Activated CD4-positive, alpha-beta T cell treated with anti-CD3 and anti-CD28 coated beads, Interleukin-2, amount 50 U/mL, for 1 hour (primary cell): ENCODE measurements around the gene SLC7A10.
"Not testable (repeated sequence)": the region's sequence is repeated elsewhere in the genome, so short reads cannot be mapped to it uniquely, and the experiment has no call there.

ENCODE experiments used
- DNase-seq: peaks from one replicate; pipeline ENCODE4 v3.0.0-alpha.2; 2020

The SLC7A10 gene

DNA sequence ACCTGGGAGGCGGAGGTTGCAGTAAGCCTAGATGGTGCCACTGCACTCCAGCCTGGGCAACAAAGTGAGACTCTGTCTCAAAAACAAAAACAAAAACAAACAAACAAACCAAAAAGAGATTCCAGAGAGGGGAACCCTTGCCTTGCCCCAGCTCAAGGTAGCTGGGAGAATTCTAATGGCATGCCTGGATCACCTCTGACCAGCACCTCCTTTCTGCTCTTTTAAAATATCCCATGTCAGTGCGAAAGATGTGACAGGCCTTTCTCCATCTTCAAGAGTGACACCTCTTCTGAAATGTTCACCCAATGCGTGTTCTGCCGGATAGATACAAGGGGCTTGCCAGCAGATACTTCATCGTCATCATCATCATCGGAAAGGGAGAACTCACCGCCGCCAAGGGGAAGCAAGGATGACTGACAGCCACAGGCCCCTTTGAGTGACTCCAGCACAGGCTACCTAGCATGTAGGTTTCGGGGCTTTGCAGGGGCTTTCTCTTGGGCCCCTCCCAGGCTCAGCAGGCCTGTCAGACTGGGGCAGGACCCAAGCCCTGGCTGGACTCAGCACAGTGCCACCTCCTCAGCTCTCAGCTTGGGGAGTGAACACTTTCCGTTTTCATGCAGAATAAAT lies 50.4 kb downstream of the SLC7A10 start:
- DNase-seq = no peak

GRCh38 chr19:33174186-33174585 lies 51.5 kb downstream of the SLC7A10 start:
- DNase-seq = no peak

- no peak for DNase-seq
Measured at GRCh38 chr19:33171916-33172359, 53.7 kb downstream of the SLC7A10 start.

- DNase-seq = no peak
Measured at GRCh38 chr19:33171222-33171795, 54.3 kb downstream of the SLC7A10 start.

GRCh38 chr19:33168528-33168927 lies 57.1 kb downstream of the SLC7A10 start:
- DNase-seq = no peak

DNA sequence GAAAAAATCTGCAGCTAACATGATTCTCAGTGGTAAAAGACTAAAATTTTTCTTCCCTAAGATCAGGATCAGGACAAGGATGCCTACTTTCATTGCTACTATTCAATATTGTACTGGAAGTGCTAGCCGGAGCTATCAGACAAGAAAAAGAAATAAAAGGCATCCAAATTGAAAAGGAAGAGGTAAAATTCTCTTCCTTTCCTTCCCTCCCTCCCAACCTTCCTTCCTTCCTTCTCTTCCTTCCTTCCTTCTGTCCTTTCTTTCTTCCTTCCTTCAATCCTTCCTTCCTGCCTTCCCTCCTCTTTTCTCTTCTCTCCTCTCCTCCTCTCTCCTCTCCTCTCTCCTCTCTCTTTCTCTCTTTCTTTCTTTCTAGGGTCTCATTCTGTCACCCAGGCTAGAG lies 58.2 kb downstream of the SLC7A10 start:
- DNase-seq = no peak

DNA sequence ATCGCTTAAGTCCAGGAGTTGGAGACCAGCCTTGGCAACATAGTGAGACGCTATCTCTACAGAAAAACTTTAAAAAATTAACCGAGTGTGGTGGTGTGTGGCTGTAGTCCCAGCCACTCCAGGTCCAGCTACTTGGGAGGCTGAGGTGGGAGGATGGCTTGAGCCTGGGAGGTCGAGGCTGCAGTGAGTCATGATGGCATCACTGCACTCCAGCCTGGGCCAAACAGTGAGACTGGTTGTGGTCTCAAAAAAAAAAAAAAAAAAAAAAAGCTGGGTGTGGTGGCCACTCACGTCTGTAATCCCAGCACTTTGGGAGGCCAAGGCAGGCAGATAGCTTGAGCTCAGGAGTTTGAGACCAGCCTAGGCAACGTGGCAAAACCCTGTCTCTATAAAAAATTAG lies 59.6 kb downstream of the SLC7A10 start:
- not testable (repeated sequence) for DNase-seq

- DNase-seq = no peak
Measured at GRCh38 chr19:33163481-33163880, 62.2 kb downstream of the SLC7A10 start.

DNA sequence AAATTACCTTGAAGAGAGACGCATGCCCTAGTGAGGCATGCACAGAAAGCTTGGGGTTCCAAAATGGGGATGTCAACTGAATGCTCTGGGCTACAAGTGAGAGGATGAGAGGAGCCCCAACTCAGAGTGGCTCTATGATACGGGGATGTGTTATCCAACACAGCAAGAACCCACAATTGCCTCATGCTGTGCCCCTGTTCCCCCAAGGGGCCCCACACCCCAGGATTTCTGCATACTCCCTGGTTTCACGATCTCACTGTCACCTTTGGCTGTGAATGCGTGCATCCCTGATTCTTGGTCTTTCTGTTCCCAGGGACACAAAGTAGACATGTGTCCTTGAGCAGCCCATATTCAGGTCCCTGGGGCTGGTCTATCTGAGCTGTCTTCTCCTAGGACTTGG lies 64.4 kb downstream of the SLC7A10 start:
- DNase-seq = no peak

GRCh38 chr19:33159893-33160292 lies 65.8 kb downstream of the SLC7A10 start:
- DNase-seq = no peak

DNA sequence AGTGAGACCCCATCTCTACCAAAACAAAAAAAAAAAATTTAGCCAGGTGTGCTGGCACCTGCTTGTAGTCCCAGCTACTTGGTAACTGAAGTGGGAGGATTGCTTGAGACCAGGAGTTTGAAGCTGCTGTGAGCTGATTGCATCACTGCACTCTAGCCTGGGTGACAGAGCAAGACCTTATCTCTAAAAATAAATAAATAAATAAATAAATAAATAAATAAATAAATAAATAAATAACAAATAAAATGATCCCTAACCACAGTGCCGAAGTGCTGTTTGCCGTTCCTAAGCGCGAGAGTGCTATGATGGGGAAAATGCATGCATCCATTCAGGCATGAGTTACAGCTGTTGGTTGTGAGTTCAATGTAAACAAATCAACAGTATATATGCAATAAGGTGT lies 66.5 kb downstream of the SLC7A10 start:
- DNase-seq = no peak
